Measurements from ENCODE around the gene KRI1.
"Not testable (repeated sequence)": the region's sequence is repeated elsewhere in the genome, so short reads cannot be mapped to it uniquely, and the experiment has no call there.

Gene KRI1

DNA sequence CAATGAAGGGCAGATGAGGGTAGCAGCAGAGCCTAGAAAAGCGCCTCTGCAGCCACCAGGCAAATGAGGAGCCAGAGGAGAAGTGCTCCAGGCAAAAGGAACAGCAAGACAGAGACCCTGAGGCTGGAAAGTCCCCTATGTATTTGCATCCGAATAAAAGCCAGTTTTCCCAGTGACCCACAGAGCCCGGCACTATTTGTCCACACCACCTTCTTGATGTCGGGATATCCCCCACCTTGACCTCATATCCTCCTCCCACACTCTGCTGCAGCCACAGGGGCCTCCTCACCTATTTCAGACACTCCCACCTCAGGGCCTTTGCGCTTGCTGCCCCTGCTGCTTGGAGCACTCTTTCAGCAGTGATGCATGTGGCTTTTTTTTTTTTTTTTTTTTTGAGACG lies 15.5 kb downstream of the KRI1 start:
- no peak for DNase-seq (ENCODE audit: low spot score)

DNA sequence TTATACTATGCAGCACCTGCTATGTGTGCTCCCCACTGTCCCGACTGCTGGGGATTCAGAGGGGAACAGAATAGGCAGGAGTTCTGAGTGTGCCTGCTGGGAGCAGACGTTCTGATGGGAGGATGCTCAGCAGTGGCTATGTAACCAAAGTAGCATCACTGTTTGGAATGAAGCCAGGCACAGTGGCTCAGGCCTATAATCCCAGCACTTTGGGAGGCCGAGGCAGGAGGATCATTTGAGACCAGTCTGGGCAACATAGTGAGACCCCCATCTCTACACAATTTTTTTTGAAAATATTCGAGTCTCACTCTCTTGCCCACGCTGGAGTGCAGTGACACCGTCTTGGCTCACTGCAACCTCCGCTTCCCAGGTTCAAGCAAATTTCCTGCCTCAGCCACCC lies 16.1 kb downstream of the KRI1 start:
- no peak for DNase-seq (ENCODE audit: low spot score)

DNA sequence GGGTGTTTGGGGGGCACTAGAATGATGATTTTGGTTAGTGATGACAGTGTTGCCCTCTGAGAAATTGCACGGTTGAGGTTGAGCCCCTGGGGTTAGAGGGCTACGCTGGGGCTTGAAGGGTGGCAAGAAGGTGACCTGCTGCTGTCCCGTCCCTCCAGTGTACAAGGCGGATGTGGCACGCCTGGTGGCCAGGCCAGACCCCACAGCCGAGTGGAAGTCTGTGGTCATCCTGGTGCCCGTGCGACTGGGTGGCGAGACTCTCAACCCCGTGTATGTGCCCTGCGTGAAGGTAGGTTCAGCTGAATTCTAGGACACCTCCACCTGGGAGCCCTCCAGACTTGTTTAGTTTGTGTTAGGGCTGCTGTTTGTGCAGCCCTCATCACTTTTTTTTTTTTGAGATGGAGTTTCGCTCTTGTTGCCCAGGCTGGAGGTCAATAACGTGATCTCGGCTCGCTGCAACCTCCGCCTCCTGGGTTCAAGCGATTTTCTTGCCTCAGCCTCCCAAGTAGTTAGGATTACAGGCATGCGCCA lies 17.0 kb downstream of the KRI1 start:
- DNase-seq (ENCODE audit: low spot score) = no peak

DNA sequence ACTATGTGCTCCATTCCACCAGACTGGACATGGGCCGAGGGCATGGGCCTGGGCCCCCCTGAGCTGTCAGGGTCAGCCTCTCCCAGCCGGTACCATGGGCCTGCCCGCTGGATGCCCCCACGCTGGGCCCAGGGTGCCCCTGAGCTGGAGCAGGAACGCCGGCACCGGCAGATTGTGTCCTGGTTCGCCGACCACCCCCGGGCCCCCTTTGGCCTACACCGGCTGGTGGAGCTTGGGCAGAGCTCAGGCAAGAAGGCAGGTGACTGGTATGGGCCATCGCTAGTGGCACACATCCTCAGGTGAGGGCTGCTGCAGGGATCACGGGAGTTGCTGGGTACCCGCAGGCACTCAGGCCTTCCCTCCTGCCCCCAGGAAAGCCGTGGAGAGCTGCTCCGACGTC lies 19.0 kb downstream of the KRI1 start:
- no peak for DNase-seq (ENCODE audit: low spot score)

DNA sequence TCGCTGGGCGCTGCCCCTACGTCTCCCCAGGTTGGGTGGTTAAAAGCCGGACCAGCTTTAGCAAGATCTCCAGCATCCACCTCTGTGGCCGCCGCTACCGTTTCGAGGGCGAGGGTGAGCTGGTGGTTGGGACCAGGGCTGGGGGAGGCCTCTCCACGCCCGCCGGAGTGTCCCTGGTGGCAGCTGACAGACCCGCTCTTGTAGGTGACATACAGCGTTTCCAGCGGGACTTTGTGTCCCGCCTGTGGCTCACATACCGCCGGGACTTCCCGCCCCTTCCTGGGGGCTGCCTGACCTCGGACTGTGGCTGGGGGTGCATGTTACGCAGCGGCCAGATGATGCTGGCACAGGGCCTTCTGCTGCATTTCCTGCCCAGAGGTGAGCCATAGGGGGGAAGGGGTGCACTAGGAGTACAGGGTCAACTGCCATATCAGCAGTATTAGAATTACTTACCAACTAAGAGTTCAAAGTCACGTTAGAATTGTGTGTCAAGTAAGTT lies 21.0 kb downstream of the KRI1 start:
- no peak for DNase-seq (ENCODE audit: low spot score)

DNA sequence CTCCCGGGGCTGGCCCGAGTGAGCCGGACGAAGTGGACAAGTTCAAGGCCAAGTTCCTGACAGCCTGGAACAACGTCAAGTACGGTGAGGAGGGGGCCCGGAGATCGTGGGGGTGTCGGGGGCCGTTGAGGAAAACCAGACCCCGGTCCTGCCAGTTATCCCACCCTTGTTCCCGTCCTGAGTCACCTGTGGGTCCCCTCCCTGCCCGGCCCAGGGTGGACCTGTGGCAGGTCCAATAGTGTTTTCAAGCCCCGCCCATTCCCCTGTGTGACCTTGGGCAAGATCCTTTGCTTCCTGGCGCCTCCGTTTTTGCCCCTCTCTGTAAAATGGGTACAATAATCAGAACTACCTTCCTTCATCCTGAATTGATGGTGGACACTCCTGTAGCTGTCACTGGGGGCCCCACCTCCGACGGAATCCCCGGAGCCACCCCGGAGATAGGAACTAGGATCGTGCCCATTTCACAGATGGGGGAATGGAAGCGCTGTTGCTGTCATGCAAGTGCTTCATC lies 21.5 kb downstream of the KRI1 start:
- DNase-seq (ENCODE audit: low spot score) = no peak

DNA sequence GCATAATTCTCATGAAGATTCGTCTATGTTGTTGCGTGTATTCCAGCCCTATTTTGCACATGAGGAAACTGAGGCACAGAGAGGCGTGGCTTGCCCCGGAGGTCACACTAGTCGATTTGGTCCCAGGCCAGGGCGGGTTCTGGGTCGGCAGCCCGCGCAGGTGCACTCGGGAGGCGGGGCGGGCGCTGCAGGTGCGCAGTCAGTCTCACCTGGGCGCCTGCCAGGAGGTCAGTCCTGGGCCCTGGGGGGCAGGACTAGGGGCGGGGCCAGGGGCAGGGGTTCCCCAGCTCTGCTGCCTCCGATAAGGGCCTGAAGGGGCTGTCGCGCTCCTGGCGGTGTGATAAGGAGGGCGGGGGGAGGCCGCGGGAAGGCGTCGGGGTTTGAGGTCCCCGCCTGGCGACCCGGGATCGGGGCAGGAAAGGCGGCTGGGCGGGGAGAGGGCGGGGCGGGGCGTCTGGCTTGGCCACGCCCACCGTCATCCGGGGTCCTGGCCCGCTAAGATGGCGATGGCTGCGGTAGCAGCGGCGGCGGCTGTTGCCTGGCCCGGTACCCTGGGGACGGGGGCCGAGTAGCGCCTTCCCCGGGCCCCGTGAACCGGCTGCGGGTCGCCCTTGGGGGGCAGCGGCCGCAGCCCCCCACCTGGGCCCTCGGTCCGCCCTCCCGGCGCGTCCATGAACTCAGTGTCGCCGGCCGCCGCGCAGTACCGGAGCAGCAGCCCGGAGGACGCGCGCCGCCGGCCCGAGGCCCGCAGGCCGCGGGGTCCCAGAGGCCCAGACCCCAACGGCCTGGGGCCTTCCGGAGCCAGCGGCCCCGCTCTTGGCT lies 22.2 kb downstream of the KRI1 start, which contains the start of gene ATG4D:
Gene ATG4D, plus strand, starts transcription at position 485 of the 822 bp plus-strand sequence. Its CDS starts 187 bp downstream, at position 672.
- DNase-seq (ENCODE audit: low spot score) = peak; percentile 87

DNA sequence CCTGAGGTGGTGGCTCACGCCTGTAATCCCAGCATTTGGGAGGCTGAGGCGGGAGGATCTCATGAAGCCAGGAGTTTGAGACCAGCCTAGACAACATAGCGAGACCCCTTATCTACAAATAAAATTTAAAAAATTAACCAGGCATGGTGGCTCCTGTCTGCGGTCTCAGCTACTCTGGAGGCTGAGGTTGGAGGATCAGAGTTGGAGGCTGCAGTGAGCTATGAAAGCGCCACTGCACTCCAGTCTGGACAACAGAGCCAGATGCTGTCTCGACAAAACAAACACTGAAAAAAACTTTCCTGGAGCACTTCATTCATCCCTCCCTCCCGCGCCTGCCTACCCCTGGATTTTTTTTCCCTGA lies 22.8 kb downstream of the KRI1 start:
- DNase-seq (ENCODE audit: low spot score) = no peak

DNA sequence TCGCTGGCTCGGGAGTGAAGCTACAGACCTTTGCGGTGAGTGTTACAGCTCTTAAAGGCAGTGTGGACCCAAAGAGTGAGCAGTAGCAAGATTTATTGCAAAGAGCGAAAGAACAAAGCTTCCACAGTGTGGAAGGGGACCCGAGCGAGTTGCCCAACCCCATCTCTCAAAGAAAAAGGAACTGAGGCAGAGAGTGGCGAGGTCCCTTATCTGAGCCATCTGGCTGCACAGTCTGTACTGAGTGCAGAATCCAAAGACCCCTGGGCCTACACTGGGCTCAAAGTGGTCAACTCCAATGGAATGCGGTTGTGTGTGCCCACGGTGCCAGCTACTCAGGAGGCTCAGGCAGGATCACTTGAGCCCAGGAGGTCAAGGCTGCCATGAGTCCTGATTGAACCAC lies 26.8 kb downstream of the KRI1 start:
- DNase-seq (ENCODE audit: low spot score) = not testable (repeated sequence)

DNA sequence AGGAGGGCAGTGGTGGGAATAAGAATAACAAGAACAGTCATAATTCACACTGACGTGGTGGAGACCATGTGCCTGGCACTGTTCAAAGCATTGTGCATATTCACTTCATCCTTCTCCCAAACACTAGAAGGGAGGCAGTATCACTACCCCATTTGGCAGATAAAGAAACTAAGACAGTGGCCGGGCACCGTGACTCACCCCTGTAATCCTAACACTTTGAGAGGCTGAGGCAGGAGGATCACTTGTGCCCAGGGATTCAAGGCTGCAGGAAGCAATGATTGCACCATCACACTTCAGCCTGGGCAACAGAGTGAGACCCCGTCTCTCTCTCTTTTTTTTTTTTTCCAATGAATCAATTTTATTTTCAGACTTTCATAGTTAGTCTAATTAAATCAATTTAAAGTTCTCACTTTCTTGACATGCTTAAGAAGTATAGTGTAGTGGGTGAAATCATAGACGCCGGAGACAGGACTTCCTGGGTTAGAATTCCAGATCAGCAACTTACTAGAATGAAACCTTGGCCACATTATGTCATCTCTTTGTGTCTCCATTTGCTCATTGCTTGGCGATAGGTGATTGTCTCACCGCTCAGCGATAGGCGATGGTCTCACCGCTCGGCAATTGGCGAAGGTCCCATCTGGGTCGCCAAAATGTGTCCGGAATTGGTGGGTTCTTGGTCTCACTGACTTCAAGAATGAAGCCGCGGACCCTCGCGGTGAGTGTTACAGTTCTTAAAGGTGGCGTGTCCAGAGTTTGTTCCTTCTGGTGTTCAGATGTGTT lies 27.4 kb downstream of the KRI1 start:
- no peak for DNase-seq (ENCODE audit: low spot score)

DNA sequence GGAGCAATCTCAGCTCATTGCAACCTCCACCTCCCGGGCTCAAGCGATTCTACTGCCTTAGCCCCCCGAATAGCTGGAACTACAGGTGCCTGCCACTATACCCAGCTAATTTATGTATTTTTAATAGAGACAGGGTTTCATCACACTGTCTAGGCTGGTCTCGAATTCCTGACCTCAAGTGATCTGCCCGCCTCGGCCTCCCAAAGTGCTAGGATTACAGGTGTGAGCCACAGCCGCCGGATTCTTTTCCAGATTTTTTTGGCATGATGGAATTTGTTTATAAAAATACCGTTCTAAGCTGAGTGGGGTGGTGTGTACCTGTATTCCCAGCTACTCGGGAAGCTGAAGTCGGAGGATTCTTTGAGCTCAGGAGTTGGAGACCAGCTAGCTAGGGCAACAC lies 28.1 kb downstream of the KRI1 start:
- no peak for DNase-seq (ENCODE audit: low spot score)

DNA sequence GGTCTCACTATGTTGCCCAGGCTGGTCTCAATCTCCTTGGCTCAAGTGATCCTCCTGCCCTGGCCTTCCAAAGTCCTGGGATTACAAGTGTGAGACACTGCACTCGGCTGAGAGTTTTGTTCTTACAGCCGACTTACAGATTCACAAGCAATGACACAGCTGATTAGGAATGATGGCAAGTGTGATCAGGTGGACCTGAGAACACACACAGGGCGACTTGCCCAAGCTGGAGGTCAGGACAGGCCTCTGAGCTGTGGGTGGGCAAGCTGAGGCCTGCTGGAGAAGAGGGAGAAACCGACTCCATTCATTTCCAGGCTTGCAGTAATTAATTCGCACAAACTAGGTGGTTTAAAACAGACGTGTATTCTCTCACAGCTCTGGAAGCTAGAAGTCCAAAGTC lies 30.2 kb downstream of the KRI1 start:
- DNase-seq (ENCODE audit: low spot score) = no peak

DNA sequence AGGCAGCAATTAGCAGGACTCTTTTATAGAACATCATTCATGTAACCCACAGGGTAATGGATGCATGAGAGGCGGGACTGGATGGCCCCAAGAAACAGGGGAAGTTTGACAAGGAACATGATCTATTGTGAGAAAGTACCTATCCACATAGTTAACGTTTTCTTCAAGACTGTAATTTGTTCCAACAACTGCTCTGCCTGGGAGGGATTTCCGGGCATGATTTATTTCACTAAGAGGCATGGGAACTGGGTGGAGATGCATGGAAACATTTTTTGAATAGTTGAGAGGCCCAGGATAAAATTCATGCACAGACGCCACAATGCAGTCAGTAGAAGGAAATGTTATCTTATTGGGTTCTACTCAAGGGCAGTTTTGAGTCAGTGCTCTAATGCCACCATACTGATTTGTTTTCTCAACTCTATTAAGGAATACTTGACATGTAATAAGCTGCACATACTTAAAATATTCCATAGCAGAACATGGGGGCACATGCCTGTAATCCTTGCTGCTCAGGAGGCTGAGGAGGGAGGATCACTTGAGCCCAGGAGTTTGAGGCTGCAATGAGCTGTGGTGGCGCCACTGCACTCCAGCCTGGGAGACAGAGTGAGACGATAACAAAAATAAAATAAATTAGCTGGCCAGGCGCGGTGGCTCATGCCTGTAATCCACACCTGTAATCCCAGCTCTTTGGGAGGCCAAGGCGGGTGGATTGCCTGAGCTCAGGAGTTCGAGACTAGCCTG lies 32.0 kb downstream of the KRI1 start:
- DNase-seq (ENCODE audit: low spot score) = no peak

DNA sequence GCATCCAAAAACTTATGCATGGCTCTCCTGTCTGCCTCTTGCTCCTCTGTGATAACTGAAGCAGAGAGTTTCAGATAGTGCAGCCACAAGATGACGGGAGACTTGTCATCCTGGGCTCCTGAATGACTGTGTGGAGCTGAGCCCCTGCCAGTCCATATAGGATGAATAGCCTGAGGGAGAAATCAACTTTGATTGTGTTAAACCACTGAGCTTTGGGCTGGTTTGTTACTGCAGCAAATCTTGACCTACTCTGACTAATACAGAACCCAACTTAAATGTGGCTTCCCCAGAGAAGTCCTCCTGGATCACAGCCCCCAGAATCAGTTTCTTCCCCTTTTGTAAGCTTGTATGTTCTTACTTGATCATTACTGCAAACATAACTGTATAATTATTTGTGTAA lies 33.4 kb downstream of the KRI1 start:
- DNase-seq (ENCODE audit: low spot score) = no peak

DNA sequence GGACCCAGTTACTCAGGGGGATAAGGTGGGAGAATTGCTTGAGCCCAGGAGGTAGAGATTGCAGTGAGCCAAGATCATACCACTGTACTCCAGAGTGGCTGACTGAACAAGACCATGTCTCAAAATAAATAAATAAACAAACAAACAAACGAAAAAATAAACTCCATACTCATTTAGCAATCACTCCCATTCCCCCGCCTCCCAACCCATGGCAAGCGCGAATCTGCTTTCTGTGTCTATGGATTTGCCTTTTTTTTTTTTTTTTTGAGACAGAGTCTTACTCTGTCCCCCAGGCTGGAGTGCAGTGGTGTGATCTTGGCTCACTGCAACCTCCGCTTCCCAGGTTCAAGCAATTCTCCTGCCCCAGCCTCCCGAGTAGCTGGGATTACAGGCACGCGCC lies 38.9 kb downstream of the KRI1 start:
- not testable (repeated sequence) for DNase-seq (ENCODE audit: low spot score)

DNA sequence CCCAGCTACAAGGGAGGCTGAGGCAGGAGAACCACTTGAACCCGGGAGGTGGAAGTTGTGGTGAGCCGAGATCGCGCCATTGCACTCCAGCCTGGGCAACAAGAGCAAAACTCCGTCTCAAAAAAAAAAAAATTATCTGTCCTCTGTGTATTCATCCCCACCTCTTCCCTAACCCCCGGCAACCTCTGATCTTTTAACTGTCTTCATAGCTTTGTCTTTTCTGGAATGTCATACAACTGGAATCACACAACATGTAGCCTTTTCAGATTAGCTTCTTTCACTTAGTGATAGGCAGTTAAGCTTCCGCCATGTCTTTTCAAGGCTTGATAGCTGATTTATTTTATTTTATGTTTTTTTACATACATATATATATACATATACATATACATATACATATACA lies 40.2 kb downstream of the KRI1 start:
- DNase-seq (ENCODE audit: low spot score) = no peak

DNA sequence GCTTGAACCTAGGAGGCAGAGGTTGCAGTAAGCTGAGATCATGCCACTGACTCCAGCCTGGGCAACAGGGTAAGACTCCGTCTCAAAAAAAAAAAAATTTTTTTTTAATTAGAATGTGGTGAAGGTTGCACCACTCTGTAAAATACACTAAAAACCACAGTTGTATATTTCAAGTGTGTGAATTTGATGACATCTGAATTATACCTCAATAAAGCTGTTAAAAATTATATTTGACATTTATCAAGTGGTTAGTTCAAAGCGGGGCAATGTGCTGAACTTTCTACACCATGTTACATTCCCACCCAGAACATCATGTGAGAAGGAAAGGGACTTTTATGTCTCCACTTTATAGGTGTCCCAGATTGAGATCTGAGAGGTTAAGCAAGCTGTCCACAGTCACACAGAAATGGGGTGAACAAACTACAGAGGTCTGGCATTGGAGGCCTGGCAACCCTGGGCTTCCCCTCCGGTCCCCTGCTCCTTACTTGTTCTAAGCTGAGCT lies 42.6 kb downstream of the KRI1 start:
- DNase-seq (ENCODE audit: low spot score) = no peak

DNA sequence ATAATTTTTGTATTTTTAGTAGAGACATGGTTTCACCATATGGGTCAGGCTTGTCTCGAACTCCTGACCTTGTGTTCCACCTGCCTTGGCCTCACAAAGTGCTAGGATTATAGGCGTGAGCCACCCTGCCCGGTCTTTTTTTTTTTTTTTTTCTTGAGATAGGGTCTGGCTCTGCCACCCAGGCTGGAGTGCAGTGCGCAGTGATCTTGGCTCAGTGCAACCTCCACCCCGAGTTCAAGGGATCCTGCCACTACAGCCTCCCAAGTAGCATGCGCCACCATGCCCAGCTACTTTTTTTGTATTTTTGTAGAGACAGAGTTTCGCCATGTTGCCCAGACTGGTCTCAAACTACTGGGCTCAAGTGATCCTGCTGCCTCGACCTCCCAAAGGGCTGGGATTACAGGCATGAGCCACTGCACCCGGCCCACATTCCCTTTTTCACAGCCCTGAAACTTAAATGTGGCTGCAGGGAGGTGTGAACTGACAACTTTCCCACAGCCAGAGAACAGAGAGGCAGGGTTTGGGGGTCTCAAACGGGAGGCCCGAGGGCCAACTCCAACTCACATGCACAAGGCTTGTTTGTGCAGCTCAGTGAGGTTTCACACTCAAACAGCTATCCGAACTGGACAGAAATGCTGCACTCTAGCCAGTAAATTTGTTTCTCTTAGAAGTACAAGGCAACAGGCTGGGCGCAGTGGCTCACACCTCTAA lies 44.2 kb downstream of the KRI1 start:
- DNase-seq (ENCODE audit: low spot score) = no peak

DNA sequence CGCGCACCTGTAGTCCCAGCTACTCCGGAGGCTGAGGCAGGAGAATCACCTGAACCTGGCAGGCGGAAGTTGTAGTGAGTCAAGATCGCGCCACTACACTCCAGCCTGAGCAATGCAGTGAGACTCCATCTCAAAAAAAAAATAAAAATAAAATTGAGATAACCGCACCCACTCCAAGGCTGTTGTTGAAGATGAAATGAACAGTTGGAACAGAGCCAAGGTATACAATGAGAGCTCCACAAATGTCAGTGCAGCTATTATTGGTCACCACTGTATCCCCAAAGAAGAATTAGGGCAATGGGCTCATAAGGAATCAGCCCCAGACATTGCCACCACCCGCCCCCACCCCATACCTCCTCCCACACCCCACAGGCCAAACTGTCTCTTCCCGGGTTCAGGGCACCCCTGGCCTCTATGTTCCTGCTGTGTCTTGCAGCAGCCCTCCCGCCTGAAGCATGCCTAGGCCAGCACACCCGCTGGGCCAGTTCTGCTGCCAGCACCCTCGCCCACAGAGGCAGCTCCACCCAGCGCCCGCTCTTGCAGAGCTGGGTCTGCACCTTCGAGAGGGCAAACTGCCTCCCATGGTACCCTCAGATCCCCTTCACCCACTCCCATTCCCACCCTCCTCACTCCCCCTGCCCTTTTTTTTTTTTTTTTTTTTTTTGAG lies 45.0 kb downstream of the KRI1 start:
- DNase-seq (ENCODE audit: low spot score) = no peak

DNA sequence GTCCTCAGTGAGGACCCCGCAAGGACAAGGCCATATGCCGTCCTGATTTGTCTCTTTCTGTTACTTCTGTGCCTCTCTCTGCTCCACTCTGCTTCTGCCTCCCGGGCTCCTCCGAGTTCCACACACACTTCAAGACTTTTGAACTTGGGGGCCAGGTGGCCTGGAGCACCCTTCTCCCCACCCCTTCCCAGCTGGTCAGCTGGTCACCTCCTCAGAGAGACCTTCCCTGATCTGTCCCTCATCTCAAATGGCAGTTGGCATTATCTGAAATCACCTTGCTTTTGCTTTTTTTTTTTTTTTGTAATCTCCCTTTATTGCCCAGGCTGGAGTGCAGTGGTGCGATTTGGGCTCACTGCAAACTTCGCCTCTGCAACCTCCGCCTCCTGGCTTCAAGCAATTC lies 46.4 kb downstream of the KRI1 start:
- no peak for DNase-seq (ENCODE audit: low spot score)

Data from NAMALWA (cell line).